HCT116 (cell line): ENCODE results near the gene IGFN1. TPM values are rescaled to one million over a fixed set of nuclear protein-coding genes. Genes with fewer than 3 reads are reported as not detected.

Experiments used
- ATAC-seq: fragments of 200-7000 bp; cut with Tn5 transposase; 2 replicates; pipeline ENCODE4 v1.9.1; 2020; ENCODE audit warnings: mild to moderate bottlenecking, moderate library complexity
- BruUV-seq: library from RNA; stranded (reverse); fragments of 400-500 nt; replicated peaks from 2 replicates; lab custom pipeline; 2021; lab: Mats Ljungman, UMichigan
- CTCF ChIA-PET: fragments of 300-600 bp; sonication (Branson Sonifier 250); formaldehyde crosslinking; loops from one replicate; lab custom pipeline; 2021; ENCODE audit warnings: antibody characterized with exemption; lab: Charles Lee
- POLR2A ChIA-PET: fragments of 300-600, 350-600 bp; sonication (Branson Sonifier 250); formaldehyde crosslinking; loops from one replicate; lab custom pipeline; 2021; ENCODE audit warnings: antibody characterized with exemption; lab: Charles Lee
- RAD21 ChIA-PET, 2 experiments: fragments of 300-600 bp; sonication (Branson Sonifier 250); formaldehyde crosslinking; loops; one replicate each; lab custom pipeline; 2023; ENCODE audit warnings: low total read pairs in 2 of 2; ENCODE audit not compliant: uncharacterized antibody in 2 of 2, unreplicated experiment in 2 of 2, low non-redundant PET in 1 of 2; lab: Charles Lee
- DNase-seq: peaks from one replicate; pipeline ENCODE4 v3.0.0-alpha.2; 2010; ENCODE audit warnings: low read depth, low spot score
- H2AFZ ChIP-seq: fragments of 200-600 bp; shearing (Covaris generic), sonication (generic); 2 replicates; pipeline ENCODE4 v1.6.1; 2017; ENCODE audit warnings: low read depth, mixed run types, mixed read lengths, antibody characterized with exemption, low read length; ENCODE audit not compliant: poor library complexity, severe bottlenecking
- H3K27ac ChIP-seq: 2 replicates; pipeline ENCODE4 v1.5.1; 2012; ENCODE audit warnings: low read depth, low read length
- H3K27me3 ChIP-seq: fragments of 200-600 bp; sonication (generic); 2 replicates; pipeline ENCODE4 v1.6.1; 2016; ENCODE audit warnings: mixed run types, low read length, mixed read lengths; ENCODE audit not compliant: insufficient read depth
- H3K36me3 ChIP-seq, 2 experiments: fragments of 200-500 bp in 1 of 2; fragments of 200-600 bp in 1 of 2; sonication (Bioruptor generic) in 1 of 2; sonication (generic) in 1 of 2; 2 replicates each; pipeline versions ENCODE4 v1.5.1 to v1.6.1; 2014 to 2016; ENCODE audit warnings: low read length in 2 of 2, inconsistent platforms in 1 of 2, mixed read lengths in 1 of 2, mixed run types in 1 of 2; ENCODE audit not compliant: insufficient read depth in 2 of 2, control insufficient read depth in 1 of 2
- H3K4me1 ChIP-seq, 2 experiments: fragments of 200-600 bp in 1 of 2; sonication (generic) in 1 of 2; 2 replicates each; pipeline versions ENCODE4 v1.5.1 to v1.6.1; 2012 to 2017; ENCODE audit warnings: low read length in 2 of 2, inconsistent platforms in 1 of 2, mild to moderate bottlenecking in 1 of 2, mixed read lengths in 1 of 2, mixed run types in 1 of 2, moderate library complexity in 1 of 2; ENCODE audit not compliant: insufficient read depth in 2 of 2, control insufficient read depth in 1 of 2
- H3K4me2 ChIP-seq: fragments of 200-600 bp; sonication (generic); 2 replicates; pipeline ENCODE4 v1.6.1; 2017; ENCODE audit warnings: mixed run types, low read length, mixed read lengths
- H3K4me3 ChIP-seq, 2 experiments: fragments of 200-600 bp in 1 of 2; sonication (generic) in 1 of 2; replicated peaks in 1 of 2; 2 replicates each; pipeline ENCODE4 v1.5.1; 2011 to 2016; ENCODE audit warnings: low read length in 2 of 2, control low read depth in 1 of 2, low read depth in 1 of 2, mild to moderate bottlenecking in 1 of 2, mixed read lengths in 1 of 2, mixed run types in 1 of 2
- H3K79me2 ChIP-seq: fragments of 200-600 bp; sonication (generic); 2 replicates; pipeline ENCODE4 v1.6.1; 2017; ENCODE audit warnings: mild to moderate bottlenecking, mixed run types, low read length, moderate library complexity, mixed read lengths; ENCODE audit not compliant: insufficient read depth
- H3K9ac ChIP-seq: fragments of 200-600 bp; sonication (generic); 2 replicates; pipeline ENCODE4 v1.6.1; 2016; ENCODE audit warnings: low read length, mixed read lengths
- H3K9me2 ChIP-seq: fragments of 200-600 bp; sonication (generic), shearing (Covaris generic); 2 replicates; pipeline ENCODE4 v1.6.1; 2017; ENCODE audit warnings: mixed run types, mild to moderate bottlenecking, moderate library complexity; ENCODE audit not compliant: insufficient read depth
- H3K9me3 ChIP-seq, 2 experiments: fragments of 200-500 bp in 1 of 2; fragments of 200-600 bp in 1 of 2; sonication (Bioruptor generic) in 1 of 2; sonication (generic) in 1 of 2; 2 replicates each; pipeline ENCODE4 v1.6.1; 2014 to 2017; ENCODE audit warnings: low read length in 2 of 2, mixed read lengths in 2 of 2, inconsistent platforms in 1 of 2, low read depth in 1 of 2, mild to moderate bottlenecking in 1 of 2, mixed run types in 1 of 2, moderate library complexity in 1 of 2; ENCODE audit not compliant: control insufficient read depth in 1 of 2, insufficient read depth in 1 of 2
- H4K20me1 ChIP-seq: fragments of 200-600 bp; sonication (generic), shearing (Covaris generic); 2 replicates; pipeline ENCODE4 v1.6.1; 2017; ENCODE audit warnings: mixed run types, mild to moderate bottlenecking, moderate library complexity; ENCODE audit not compliant: insufficient read depth
- CBX3 ChIP-seq: IDR thresholded peaks from 2 replicates; pipeline ENCODE4 v1.6.1; 2012; ENCODE audit warnings: low read depth
- CEBPB ChIP-seq: IDR thresholded peaks from 2 replicates; pipeline ENCODE4 v1.6.1; 2012; ENCODE audit warnings: low read depth
- EZH2 ChIP-seq: fragments of 200-600 bp; sonication (generic); IDR thresholded peaks from 2 replicates; pipeline ENCODE4 v1.6.1; 2017; ENCODE audit warnings: antibody characterized with exemption, mixed run types
- REST ChIP-seq: IDR thresholded peaks from 2 replicates; pipeline ENCODE4 v1.6.1; 2012; ENCODE audit warnings: low read depth
- SIN3A ChIP-seq: IDR thresholded peaks from 2 replicates; pipeline ENCODE4 v1.6.1; 2012; ENCODE audit warnings: low read depth
- YY1 ChIP-seq: IDR thresholded peaks from 2 replicates; pipeline ENCODE4 v1.6.1; 2011; ENCODE audit warnings: low read length, low read depth, moderate library complexity, mild to moderate bottlenecking; ENCODE audit not compliant: insufficient replicate concordance; ENCODE audit errors: extremely low read depth
- intact Hi-C: fragments of 100-400 bp; cut with micrococcal nuclease; formaldehyde crosslinking; loops from 2 replicates; pipeline ENCODE4 v1.10.0; 2022
- total RNA-seq: library from RNA; stranded (reverse); gene quantifications from one replicate; pipeline ENCODE4 v1.2.1, GENCODE V29; 2021; ENCODE audit not compliant: unreplicated experiment
- TF ChIP-seq, protein P1 (sequence below): IDR thresholded peaks from 2 replicates; pipeline ENCODE4 v1.6.1; 2012
- TF ChIP-seq, protein P2 (sequence below): IDR thresholded peaks from 2 replicates; pipeline ENCODE4 v1.6.1; 2011; ENCODE audit warnings: mild to moderate bottlenecking, low read length, moderate library complexity; ENCODE audit not compliant: insufficient replicate concordance; ENCODE audit errors: extremely low read depth

Gene IGFN1
- total RNA-seq, 1 experiment from 2014 or later: not detected

- no peak overlapping the region for H3K27ac ChIP-seq
- H3K27me3 ChIP-seq: no peaks in the 10 kb centered on the region
- H4K20me1 ChIP-seq: no peaks in the 10 kb centered on the region
- no peak overlapping the region for H3K4me3 ChIP-seq
- ATAC-seq: no peak
- ChIA-PET RAD21 (no interaction called here), POLR2A (no interaction called here), CTCF (no interaction called here)
- DNase-seq: no peak
- intact Hi-C loops: no loop called here
- TF ChIP-seq SIN3A (no peak), CBX3 (no peak), REST (no peak)
- no peaks in the 10 kb centered on the region for H3K9me3 ChIP-seq
- no TSS peak for BruUV-seq
- no peaks in the 10 kb centered on the region for H3K36me3 ChIP-seq
- no peak overlapping the region for H2AFZ ChIP-seq
- no peaks in the 10 kb centered on the region for H3K9me2 ChIP-seq
- no peak overlapping the region for H3K9ac ChIP-seq
- peaks cover 0 to 4% of the 10 kb centered on the region in 2 experiments; a peak in 1 of 4 replicates for H3K4me1 ChIP-seq
- no peaks in the 10 kb centered on the region for H3K79me2 ChIP-seq
- H3K4me2 ChIP-seq: no peak overlapping the region
Measured at GRCh38 chr1:201217851-201218250, 27.2 kb downstream of the IGFN1 start.

DNA sequence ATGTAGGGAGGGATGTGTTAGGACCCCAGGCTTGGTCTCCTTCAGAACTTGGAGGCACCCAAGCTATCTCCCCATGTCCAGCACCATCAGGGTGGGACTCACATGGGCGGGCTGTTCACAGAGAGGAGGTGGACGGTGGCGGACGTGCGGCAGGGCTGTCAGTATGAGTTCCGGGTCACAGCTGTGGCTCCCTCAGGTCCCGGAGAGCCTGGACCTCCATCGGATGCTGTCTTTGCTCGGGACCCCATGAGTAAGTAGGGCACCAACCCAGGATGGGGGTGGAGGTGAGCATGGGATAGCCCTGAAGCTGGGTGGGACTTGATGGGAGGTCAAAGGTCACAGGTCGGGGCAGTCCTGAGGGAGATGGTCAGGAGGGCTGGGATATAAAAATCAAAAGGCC, 27.8 kb downstream of the IGFN1 start:
- Histone ChIP-seq H3K9me3 (no peaks in the 10 kb centered on the region), H3K27ac (no peak overlapping the region), H3K27me3 (no peaks in the 10 kb centered on the region), H2AFZ (no peak overlapping the region), H3K4me1 (peaks cover 0 to 7% of the 10 kb centered on the region in 2 experiments; a peak in 1 of 4 replicates), H3K4me2 (no peak overlapping the region), H3K36me3 (no peaks in the 10 kb centered on the region)
- ChIA-PET CTCF (no interaction called here), POLR2A (no interaction called here)
- ATAC-seq: no peak
- BruUV-seq: no TSS peak
- no peak for DNase-seq
- intact Hi-C loops: no loop called here
- TF ChIP-seq YY1: no peak
- no peak for TF ChIP-seq CEBPB
- TF ChIP-seq, protein P1, sequence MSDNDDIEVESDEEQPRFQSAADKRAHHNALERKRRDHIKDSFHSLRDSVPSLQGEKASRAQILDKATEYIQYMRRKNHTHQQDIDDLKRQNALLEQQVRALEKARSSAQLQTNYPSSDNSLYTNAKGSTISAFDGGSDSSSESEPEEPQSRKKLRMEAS: no peak
- TF ChIP-seq EZH2: no peak
- TF ChIP-seq SIN3A: no peak
- TF ChIP-seq, protein P2, sequence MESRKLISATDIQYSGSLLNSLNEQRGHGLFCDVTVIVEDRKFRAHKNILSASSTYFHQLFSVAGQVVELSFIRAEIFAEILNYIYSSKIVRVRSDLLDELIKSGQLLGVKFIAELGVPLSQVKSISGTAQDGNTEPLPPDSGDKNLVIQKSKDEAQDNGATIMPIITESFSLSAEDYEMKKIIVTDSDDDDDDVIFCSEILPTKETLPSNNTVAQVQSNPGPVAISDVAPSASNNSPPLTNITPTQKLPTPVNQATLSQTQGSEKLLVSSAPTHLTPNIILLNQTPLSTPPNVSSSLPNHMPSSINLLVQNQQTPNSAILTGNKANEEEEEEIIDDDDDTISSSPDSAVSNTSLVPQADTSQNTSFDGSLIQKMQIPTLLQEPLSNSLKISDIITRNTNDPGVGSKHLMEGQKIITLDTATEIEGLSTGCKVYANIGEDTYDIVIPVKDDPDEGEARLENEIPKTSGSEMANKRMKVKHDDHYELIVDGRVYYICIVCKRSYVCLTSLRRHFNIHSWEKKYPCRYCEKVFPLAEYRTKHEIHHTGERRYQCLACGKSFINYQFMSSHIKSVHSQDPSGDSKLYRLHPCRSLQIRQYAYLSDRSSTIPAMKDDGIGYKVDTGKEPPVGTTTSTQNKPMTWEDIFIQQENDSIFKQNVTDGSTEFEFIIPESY: no peak
- no peak for TF ChIP-seq CBX3
- TF ChIP-seq, all 23 proteins: peak for 0
- Histone ChIP-seq H4K20me1 (no peaks in the 10 kb centered on the region), H3K9me2 (no peaks in the 10 kb centered on the region), H3K79me2 (no peaks in the 10 kb centered on the region), H3K9ac (no peak overlapping the region), H3K4me3 (no peak overlapping the region)
- RAD21 ChIA-PET: no interaction called here
